Kidney glomerular epithelial cell (primary cell): ENCODE measurements around the gene CNTD1.
"Not testable (repeated sequence)": the region's sequence is repeated elsewhere in the genome, so short reads cannot be mapped to it uniquely, and the experiment has no call there.

Experiments used
- DNase-seq: peaks from one replicate; lab custom pipeline; 2025; lab: John Stamatoyannopoulos, UW

CNTD1 gene, protein sequence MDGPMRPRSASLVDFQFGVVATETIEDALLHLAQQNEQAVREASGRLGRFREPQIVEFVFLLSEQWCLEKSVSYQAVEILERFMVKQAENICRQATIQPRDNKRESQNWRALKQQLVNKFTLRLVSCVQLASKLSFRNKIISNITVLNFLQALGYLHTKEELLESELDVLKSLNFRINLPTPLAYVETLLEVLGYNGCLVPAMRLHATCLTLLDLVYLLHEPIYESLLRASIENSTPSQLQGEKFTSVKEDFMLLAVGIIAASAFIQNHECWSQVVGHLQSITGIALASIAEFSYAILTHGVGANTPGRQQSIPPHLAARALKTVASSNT

DNA sequence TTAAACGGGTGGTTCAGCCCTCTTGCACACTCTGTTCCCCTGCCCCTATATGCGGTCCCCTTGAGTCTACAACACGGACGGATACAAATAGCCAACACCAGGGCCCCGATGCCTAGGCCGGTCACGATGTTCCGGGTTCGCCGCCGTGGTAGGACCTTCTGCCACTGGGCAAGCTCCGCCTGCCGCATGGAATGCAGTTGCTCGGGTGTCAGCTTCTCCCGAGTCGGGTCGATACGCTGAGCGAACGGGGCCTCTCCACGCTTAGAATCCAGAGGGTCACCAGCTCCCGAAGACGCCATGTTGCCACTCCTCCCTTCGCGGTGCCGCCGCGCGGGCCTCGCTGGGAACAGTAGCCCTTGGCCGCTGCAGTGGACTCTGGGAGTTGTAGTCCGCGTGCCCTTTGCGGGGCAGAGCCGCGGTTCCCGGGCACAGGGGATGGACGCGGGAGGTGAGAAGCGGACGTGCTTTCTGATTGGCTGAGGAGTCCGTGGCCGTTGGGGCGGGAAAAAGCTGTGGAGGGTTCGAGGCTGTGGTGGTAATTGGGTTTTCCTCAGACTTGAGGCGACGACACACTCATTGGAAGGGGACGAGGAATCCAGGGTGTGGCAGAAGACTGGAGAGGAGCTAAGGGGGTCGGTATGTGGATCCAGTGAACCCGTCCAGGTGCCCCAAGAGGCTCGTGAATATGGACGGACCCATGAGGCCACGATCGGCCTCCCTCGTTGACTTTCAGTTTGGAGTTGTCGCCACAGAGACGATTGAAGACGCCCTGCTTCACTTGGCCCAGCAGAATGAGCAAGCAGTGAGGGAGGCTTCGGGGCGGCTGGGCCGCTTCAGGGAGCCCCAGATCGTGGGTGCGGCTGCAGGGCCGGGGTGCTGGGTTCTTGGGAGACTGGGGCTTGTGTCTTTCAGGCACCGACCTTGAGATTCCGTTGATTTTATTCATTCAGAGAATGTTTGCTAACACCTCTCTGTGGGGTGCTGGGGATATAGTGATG lies at the start of gene CNTD1, which contains the start of gene COA3:
Gene CNTD1, plus strand, starts transcription at position 479 of the 998 bp plus-strand sequence. Its CDS starts 207 bp downstream, at position 686.
Gene COA3, minus strand, starts transcription at position 322 of the 998 bp plus-strand sequence. Its CDS starts 23 bp downstream, at position 299.
- peak; percentile 79 for DNase-seq

DNA sequence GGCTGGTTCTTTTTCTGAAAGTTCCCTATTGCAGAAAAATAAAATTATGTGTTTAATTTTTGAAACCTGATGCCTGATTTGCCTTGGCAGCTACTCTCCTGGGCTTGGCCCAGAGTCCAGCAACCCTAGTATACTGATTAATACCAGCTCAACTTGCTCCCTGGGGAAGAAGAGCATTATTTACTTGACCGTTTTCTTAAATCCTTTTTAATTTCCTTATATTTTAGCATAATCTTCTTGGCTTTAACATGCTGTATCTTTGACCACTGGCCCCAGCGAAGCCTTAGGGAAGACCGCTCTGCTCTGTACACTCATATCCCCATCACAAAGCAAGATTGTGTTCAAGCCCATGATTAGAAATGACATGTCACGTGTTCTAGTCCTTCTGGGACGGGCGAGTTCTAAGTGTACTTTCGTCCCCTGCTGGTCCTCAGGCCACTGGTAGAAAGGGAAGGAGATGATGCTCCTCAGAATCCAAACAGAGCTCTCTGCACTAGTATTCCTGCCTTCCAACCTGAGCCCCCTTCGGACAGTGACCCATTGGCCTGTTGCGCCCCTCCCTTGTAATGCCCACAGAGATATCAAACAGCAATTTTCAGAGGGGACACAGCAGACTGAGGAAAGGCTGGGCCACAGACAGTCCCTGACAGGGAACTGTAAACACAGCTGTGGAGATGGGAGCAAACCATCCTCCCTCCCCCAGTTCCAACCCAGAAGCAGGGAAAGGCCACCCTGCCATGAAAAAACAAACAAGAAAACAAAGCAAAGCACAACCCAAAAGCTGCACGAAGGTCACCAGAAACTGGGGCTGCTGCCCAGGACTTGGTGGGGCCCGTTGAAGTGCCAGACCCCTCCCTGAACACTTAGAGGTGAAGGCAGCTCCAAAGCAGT lies 49.5 kb upstream of the CNTD1 start:
- DNase-seq = no peak

DNA sequence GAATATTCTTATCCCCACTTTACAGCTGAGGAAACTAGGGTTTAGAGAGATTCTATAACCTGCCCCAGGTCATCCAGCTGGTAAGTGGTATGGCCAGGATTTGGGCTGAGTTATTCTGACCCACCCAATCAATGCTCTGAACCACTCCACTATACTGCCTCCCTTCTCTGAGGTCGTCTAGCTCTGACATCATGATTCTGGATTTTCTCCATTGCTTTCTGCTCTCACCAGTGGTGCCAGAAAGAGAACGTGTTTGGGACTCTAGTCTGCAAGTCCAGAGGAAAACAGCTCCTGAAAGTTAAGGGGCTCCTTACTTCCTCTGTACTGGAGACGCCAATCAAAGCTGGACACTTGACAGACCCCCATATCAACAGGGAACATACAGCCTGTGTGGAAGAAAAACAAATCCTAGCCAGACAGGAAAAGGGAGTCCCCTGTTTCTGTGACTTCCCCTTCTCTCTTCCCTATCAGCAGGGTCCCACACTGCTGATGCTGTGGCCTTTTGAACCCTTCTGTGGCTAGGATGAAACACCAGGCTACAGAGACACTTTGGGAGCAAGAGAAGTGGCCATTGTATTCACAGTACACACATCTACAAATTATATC lies 47.8 kb upstream of the CNTD1 start:
- DNase-seq = no peak

DNA sequence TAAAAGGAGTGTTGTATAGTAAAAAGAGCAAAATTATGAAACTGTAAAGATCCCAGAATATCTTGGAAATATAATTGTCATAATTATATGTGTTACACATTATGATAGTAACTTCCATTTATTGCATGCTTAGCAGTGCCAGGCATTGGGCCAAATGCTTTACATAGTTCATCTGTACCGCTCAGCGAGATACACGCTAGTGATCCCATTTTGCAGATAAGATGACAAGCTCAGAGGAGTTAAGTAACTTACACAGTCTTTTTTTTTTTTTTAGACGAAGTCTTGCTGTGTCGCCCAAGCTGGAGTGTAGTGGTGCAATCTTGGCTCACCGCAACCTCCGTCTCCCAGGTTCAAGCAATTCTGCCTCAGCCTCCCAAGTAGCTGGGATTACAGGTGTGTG lies 47.0 kb upstream of the CNTD1 start:
- DNase-seq = no peak

DNA sequence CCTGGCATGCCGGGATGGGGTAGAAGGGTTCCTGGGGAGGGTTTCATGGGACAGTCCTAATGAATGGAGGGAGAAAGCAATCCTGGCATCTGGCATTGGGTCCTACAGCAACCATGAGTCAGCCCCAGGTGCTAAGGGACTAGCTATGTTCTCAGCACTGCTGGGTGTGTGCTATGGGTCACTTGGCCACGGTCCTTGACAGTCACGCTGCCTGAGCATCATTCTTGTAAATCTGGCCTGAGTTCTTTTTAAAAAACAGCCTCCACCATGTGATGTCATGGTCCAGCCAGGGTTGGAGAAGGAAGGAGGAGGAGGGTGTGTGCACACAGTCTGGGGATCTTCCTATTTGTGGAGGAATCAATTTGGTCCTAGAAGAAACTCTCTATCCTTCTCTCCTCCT lies 43.9 kb upstream of the CNTD1 start:
- peak; percentile 45 for DNase-seq

DNA sequence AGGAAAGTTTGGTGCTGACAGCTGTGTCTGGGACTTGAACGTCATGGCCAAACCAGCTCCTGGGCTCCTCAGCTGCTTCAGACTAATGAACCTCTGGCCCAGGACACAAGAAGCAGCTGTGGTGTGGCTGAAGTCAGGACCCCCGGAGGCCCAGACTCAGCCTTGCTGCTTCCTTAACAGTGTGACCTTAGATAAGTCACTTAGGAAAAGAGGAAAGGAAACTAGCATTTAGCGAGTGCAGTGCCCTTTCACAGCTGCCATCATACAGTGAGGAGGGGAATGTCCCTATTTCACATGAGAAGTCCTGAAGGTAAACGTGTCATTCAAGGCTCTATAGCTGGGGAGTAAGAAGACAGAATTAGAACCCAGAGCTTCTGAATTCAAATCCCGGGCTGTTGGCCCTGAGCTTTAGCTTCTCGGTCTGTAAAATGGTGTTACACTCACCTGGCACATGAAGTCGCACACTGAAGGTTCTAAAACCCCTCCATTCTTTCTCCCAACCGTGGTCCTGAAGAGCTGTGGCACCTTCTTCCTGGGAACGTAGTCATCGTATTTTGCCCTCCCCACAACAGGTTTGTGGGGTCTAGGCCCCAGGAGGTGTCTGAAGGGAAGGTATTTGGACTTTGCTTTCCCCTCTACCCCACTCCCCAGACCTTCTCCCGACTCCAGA lies 38.5 kb upstream of the CNTD1 start:
- DNase-seq = no peak

DNA sequence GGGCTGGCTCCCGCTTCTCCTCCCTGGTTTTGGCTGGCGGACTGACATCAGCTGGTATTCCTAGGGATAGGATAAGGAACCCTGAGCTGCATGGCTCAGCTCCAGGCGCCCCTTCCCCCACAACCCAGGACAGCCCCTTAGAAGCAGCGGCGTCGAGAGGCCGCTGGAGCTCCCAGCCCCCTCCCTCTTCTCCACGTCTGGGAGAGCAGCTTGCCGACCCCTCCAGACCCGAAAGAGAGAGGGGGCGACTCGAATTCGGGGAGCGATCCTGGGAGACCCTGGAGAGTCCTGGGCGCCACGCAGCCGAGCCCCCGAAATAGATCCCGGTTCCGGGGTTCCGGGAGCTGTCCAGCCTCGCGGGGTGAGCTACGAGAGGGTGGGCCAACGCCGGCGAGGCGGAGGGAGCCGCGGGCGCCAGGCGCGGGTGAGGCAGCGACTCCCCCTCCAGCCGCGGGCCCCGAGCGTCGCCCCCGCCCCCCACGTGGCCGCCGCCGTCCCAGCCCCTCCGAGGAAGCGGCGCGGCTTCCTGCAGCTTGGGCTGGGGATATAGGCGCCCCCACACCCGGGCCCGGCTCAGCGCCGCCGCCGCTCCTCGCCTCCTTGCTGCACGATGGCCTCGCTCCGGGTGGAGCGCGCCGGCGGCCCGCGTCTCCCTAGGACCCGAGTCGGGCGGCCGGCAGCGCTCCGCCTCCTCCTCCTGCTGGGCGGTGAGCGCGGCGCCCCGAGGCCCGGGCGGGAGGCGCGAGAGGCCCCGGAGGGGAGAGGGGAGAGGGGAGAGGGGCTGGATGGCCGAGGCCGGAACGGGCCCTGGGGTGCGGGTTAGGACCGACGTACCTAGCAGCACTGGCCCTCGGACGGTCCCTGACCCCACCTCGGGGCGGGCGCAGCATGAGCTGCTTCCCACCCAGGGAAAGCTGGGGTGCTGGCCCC lies 37.7 kb upstream of the CNTD1 start, which contains the start of gene RAMP2:
Gene RAMP2, plus strand, starts transcription at position 576 of the 930 bp plus-strand sequence. Its CDS starts 35 bp downstream, at position 611.
- DNase-seq = no peak

DNA sequence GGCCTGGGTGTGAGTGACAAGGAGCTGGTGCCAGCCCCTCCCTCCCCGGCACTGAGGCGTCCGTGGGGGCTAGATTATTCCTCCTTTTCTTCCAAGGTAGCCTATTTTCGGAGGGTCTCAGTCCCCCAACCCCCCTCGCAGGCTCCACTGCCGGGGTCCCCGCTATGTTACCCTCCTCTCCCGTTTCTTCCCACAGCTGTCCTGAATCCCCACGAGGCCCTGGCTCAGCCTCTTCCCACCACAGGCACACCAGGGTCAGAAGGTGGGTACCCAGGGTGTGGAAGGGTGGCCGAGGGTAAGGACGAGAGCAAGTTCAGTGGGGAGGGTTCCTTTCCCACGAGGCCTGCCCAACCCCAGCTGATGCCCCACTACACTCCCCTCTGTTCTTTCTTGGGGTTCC lies 37.0 kb upstream of the CNTD1 start:
- DNase-seq = no peak

DNA sequence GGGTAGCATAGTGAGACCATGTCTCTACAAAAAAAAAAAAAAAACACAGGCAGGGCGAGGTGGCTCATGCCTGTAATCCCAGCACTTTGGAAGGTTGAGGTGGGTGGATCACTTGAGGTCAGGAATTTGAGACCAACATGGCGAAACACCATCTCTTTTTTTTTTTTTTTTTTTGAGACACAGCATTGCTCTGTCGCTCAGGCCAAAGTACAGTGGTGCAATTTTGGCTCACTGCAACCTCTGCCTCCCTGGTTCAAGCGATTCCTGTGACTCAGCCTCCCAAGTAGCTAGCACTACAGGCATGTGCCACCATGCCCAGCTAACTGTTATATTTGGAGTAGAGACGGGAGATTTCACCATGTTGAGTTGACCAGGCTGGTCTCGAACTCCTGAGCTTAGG lies 32.5 kb upstream of the CNTD1 start:
- DNase-seq = no peak

DNA sequence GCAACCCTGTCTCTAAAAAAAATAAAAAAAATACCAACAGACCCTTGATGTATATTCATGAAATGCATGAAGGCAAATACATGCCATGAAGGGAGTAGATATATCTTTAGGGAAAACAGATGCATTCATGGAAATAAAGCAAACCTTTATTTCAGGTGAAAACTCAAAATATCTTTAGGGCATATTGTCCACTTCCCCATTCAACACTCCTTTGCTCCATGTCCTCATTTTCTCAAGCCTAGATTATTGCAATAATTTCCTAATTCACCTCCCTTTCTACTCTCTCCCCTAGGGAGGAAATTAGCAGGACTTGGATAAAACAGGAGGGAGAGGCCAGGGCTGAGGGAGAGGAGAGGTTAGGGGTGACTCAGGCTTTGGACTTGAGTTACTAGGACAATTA lies 31.1 kb upstream of the CNTD1 start:
- no peak for DNase-seq

DNA sequence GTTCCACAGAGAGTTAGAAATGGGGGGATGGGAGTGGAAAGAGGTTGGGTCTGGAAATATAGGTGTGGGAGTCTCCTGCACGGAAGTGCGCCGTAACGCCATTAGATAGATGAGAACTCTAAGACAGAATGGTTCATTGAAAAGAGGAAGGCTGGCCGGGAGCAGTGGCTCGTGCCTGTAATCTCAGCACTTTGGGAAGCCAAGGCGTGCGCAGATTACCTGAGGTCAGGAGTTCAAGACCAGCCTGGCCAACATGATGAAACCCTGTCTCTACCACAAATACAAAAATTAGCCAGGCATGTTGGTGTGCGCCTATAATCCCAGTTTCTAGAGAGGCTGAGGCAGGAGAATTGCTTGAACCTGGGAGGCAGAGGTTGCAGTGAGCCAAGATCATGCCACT lies 30.7 kb upstream of the CNTD1 start:
- not testable (repeated sequence) for DNase-seq

DNA sequence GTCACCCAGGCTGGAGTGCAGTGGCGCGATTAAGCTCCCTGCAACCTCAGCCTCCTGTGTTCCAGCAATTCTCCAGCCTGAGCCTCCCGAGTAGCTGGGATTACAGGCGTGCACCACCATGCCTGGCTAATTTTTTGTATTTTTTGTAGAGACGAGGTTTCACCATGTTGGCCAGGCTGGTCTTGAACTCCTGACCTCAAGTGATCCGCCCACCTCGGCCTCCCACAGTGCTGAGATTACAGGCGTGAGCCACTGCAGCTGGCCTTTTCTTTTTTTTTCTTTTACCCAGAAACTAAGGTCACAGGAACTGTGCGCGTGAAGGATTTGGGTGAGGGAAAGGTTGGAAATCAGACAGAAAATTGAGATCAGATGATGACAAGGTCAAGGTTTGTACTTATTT lies 28.7 kb upstream of the CNTD1 start:
- not testable (repeated sequence) for DNase-seq

DNA sequence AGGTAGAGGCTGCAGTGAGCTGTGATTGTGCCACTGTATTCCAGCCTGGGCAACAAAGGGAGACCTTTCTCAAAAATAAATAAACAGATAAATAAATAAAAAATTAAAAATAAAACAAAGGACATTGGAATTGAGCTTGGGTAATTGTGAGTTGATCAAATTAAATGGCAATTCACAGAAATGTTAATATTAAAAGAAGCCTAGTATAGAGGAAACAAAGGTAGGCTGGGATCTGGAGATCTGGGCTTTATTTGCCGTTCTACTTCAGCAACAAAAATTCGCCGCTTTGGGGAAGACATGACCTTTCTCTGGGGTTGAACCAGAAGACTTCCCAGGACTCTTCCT lies 25.7 kb upstream of the CNTD1 start:
- no peak for DNase-seq

DNA sequence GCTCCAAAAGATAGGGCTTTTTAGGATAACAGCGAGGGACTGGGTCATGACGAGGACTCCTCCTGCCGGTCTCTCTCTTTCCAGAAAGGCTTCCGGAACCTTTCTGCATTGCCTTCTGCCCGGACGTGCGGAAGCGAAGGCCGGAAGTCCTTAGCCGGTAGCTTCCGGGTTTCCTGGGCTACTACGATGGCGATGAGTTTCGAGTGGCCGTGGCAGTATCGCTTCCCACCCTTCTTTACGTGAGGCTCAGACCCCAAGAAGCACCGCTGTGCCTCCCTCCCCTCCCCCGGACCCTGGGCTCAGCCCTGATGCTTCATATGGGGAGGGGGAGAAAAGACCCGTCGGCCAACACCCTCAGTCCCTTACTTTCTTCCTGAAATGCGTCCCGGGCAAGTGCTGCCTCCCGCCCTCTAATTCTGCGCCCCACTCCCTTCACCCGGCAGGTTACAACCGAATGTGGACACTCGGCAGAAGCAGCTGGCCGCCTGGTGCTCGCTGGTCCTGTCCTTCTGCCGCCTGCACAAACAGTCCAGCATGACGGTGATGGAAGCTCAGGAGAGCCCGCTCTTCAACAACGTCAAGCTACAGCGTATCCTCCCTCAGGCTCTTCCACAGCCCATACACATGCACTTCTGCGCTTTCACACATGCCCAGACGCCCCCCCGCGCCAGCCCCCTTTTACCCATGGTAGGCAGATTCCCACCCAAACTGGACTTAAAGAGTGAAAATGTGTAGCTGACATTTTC lies 25.2 kb upstream of the CNTD1 start, which contains the start of gene VPS25:
Gene VPS25, plus strand, starts transcription at position 160 of the 746 bp plus-strand sequence. Its CDS starts 27 bp downstream, at position 187.
- peak; percentile 83 for DNase-seq

DNA sequence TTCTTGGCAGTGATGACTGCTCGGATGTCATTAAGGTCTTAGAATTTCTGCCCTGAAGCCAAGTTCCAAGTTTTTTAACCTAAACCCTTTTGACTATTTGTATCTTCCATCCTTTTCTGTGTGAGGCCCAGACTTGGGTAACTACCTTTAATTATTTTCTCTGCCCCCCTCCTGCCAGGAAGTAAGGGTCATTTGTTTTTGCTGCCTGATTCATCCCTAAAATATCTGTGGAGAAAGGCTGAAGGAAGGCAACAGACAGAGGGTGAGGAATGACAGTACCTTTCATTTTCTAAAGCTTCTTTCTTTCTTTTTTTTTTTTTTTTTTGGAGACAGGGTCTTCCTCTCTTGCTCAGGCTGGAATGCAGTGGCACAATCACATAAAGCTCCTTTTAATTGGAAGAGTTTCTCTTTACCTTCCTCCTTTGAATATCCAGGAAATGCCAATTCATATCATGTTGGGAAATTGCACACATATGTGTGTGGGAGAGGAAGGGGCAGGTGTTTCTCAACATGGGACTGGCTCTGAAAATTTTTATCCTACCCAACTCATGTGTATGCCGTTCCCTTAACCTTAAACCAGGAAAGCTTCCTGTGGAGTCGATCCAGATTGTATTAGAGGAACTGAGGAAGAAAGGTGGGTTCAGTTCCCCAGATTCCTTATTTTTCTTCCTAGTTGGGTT lies 24.5 kb upstream of the CNTD1 start:
- peak; percentile 82 for DNase-seq

DNA sequence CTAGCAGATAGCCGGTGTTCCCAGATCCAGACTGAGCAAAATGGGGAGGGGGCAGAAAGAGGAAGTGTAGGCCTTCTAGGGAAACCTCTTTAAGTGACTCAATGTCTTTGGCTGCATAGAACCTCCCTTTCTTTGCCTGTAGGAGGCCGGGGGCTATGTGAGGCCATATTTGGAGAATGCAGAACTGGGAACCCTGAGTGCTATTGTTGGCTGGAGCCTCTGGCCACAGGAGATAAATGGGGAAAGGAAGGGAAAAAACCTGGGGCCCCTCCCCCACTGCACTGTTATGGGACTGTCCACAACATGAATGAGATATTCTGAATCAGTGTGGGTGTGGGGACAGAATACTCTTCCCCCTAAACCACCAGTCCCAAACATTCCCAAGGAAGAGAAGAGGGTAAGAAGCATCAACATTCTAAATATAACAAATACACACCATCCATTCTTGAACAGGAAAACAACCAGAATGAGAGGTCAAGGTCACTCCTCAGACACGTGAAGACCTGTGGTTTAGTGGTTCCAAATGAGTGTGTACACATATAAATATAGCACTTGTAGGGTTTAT lies 23.0 kb upstream of the CNTD1 start:
- DNase-seq = peak; percentile 80

DNA sequence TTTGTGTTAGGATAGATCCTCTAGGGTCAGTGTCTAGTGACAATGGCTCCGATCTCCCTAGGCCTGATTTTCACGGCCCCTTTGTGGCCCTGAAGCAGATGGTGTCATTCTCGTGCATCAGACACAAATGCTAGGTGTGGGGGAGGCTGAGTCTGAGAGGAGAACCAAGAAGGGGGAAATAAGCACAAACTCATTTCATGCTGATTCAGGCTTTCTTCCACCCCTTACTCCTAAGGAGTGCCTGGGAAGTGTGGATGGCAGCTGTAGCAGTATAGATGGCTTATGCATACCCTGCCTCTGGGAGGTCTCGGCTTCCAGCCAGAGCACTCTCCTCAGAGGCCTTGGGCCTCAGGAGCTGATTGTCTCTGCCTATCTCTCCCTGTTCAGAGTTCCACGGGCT lies 20.1 kb upstream of the CNTD1 start:
- no peak for DNase-seq
